ENCODE data around the gene DNAI7.

The DNAI7 gene

DNA sequence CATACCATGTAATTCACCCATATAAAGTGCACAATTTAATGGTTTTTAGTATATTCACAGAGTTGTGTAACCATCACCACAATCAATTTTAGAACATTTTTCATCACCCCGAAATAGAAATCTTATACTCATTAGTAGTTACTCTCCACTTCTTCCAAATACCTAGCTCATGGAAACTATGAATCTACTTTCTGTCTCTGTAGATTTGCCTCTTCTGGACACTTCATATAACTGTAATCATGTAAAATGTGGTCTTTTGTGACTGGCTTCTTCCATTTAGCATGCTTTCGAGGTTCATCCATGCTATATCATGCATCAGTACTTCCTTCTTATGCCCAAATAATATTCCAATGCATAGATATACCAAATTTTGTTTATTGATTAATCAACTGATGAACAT lies 10.8 kb downstream of the DNAI7 start:
- DNase-seq = no peak

- no peak for DNase-seq
Observed at GRCh38 chr12:25182765-25183164, 12.2 kb downstream of the DNAI7 start.

- no peak for DNase-seq
Observed at GRCh38 chr12:25162866-25163265, 32.1 kb downstream of the DNAI7 start.

DNA sequence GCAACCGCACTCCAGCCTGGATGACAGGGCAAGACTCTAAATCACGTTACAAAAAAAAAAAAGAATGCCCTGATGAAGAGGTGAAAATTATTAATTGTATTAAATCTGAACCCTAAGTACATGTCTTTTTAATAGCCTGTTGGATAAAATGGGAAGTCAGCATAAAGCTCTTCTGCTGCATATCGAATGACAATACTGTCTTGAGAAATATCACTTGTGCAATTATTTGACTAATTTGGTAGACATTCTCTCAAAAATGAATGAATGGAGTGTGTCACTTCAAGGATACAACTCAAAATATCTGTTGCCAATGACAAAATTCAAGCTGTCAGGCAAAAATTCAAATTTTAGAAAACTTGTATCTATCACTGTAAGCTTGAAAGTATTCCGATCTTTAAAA lies 38.9 kb downstream of the DNAI7 start:
- DNase-seq = peak in 2 of 4 experiments; percentile 46 to 51

GRCh38 chr12:25155022-25155576 lies 39.9 kb downstream of the DNAI7 start:
- peak in 3 of 4 experiments; percentile 8 to 47 (median 37) for DNase-seq

DNA sequence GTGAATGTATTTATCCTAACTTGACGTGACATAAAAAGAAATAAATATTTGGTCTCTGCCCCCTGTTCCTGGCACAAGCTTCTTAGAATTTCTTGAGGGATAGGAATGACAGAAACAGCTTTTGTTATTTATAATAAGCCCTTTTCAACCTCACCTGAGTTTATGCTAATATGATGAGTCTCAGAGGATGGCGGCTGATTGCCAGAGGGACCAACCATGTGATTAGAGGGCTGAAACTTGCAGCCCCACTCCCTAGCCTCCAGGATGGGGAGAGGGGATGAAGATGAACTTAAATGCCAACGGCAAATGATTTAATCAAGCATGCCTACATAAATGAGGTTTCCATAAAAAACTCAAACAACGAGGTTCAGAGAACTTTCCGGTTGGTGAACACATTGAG lies 42.9 kb downstream of the DNAI7 start:
- DNase-seq = no peak

GRCh38 chr12:25151476-25151875 lies 43.5 kb downstream of the DNAI7 start:
- peak; percentile 47 to 76 (median 56) for DNase-seq

GRCh38 chr12:25146686-25147085 lies 48.3 kb downstream of the DNAI7 start:
- peak; percentile 11 to 53 (median 25) for DNase-seq

GRCh38 chr12:25135531-25136154 lies 59.3 kb downstream of the DNAI7 start:
- no peak for DNase-seq

GRCh38 chr12:25131270-25131669 lies 63.7 kb downstream of the DNAI7 start:
- no peak for DNase-seq

GRCh38 chr12:25130741-25131188 lies 64.2 kb downstream of the DNAI7 start:
- DNase-seq = peak; percentile 12 to 88 (median 65)

- DNase-seq = no peak
Observed at GRCh38 chr12:25126746-25127145, 68.2 kb downstream of the DNAI7 start.

GRCh38 chr12:25126101-25126500 lies 68.9 kb downstream of the DNAI7 start:
- no peak for DNase-seq

DNA sequence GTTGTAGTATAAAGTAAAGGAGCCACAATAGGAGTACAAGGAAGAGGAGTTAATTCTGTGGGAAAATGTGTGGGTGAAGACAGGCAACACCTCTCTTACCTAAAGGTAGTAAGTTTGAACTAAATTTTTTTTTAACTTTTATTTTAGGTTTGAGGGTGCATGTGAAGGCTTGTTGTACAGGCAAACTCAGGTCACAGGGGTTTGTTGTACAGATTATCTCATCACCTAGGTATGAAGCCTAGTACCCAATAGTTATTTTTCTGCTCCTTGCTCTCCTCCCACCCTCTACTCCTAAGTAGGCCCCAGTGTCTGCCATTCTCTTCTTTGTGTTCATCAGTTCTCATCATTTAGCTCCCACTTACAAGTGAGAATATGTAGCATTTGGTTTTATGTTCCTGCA lies 70.5 kb downstream of the DNAI7 start:
- DNase-seq = no peak

DNA sequence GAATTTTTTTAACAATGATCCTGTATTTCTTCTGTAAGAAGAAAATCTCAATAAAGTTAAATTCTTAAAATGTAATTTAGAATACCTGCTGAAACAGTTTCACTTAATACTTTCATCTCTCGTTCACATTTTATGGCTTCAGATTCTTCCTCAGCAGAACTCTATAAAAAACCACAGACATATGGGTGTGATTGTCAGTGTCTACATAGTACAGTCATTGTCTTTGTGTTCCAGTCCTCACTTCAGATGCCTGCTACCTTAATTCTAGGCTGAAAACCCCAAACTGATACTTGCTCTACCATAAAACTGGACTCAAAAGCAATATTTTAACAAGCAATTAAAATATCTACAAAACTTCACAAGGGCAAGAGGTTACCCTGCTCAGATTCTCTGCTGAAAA lies 71.8 kb downstream of the DNAI7 start:
- no peak for DNase-seq

- DNase-seq = no peak
Observed at GRCh38 chr12:25121916-25122315, 73.0 kb downstream of the DNAI7 start.

DNA sequence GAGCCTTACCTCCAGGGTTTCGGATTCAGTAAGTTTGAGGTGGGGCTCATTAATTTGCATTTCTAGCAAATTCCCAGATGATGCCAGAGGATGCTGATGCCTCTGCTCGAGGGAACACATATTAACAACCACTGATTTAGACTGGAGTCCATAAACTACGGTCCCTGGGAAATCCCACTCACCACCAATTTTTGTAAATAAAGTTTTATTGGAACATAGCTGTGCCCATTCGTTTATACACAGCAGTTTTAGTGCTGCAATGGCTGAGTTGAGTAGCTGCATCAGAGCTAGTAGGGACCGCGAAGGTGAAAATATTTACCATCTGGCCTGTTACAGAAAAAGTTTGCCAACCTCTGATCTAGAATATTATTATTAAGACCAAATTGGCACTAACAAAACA lies 73.8 kb downstream of the DNAI7 start:
- DNase-seq = no peak

DNA sequence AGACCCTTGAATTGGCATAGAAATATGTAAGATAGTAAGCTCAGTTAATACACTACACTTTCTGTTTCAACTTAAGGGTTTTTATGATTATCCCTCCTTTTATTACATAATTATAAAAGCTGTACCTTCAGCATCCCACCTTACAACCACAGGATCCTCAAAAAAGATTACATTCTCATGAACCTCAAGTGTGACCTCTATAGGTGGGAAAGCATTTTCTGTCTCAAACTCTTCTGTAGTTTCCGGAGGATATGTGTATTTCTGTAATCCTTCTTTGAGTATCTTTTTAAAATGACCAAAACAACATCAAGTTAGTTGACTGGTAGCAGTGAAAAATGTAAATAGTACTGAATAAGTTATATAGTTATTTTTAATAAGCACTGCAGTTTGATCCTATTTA lies 75.9 kb downstream of the DNAI7 start:
- DNase-seq = no peak

GRCh38 chr12:25115677-25116076 lies 79.3 kb downstream of the DNAI7 start:
- no peak for DNase-seq

- DNase-seq = no peak
Observed at GRCh38 chr12:25113651-25114050, 81.3 kb downstream of the DNAI7 start.

GRCh38 chr12:25110260-25110659 lies 84.7 kb downstream of the DNAI7 start:
- no peak for DNase-seq

GRCh38 chr12:25107920-25108319 lies 87.0 kb downstream of the DNAI7 start:
- DNase-seq = peak in 2 of 4 experiments; percentile 43 to 56

DNA sequence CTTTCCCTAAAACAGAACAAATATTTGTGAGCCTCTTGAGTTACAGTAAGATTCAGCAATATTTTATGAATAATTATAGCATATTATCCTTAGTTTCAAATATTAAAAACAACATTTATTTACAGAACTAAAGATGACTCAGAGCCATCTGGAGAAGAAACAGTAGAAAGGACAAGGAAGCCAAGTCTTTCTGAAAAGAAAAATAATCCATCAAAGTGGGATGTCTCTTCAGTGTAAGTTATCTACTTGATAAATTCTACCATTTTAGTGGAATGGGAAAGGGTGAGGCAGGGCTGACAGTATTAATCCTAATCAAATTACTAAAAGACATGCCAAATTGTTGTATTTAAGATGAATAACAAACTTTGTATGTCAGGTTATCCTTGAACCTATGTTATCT lies 88.1 kb downstream of the DNAI7 start:
- no peak for DNase-seq

- DNase-seq = no peak
Observed at GRCh38 chr12:25102402-25102801, 92.6 kb downstream of the DNAI7 start.

DNA sequence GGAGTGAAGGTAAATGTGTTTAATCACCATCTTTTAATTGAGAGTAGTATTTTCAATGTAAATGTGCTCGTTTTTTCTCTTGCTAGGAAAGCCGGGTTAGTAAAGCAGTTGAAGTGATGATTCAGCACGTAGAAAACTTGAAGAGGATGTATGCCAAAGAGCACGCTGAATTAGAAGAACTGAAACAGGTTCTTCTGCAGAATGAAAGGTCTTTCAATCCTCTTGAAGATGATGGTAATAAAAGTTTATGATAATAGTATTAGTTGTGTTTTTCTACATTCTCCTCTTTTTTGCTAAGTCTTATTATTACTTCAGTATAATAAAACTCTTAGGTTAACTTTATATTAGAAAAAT lies 93.9 kb downstream of the DNAI7 start:
- peak in 3 of 4 experiments; percentile 24 to 64 (median 49) for DNase-seq
